MG63 (cell line): ENCODE measurements around the gene IQGAP2. TPM values are rescaled to one million over a fixed set of nuclear protein-coding genes. Genes with fewer than 3 reads are reported as not detected.
A peak's percentile ranks its signal among the peaks of the same experiment; 100 is the strongest.

Source experiments
- DNase-seq: peaks from one replicate; pipeline ENCODE4 v3.0.0-alpha.2; 2020
- H3K27me3 ChIP-seq: fragments of 250-450 bp; sonication (Bioruptor Pico); 2 replicates; pipeline ENCODE4 v1.5.1; 2020; ENCODE audit warnings: mild to moderate bottlenecking, moderate library complexity
- H3K36me3 ChIP-seq: fragments of 250-450 bp; sonication (Bioruptor Pico); 2 replicates; pipeline ENCODE4 v1.5.1; 2020; ENCODE audit warnings: mild to moderate bottlenecking, moderate library complexity
- H3K4me3 ChIP-seq: fragments of 250-450 bp; sonication (Bioruptor Pico); 2 replicates; pipeline ENCODE4 v1.5.1; 2020; ENCODE audit warnings: mild to moderate bottlenecking, moderate library complexity
- H3K9me3 ChIP-seq: fragments of 250-450 bp; sonication (Bioruptor Pico); 2 replicates; pipeline ENCODE4 v1.5.1; 2020; ENCODE audit warnings: mild to moderate bottlenecking, moderate library complexity
- total RNA-seq: library from RNA; depleted of rRNA; stranded (reverse); fragments of >200 nt; shearing (Covaris generic); gene quantifications from 2 replicates; pipeline ENCODE4 v1.2.3, GENCODE V29; 2014; ENCODE audit warnings: low replicate concordance

Gene IQGAP2
- total RNA-seq, 1 experiment from 2014 or later, result 12.3 TPM

GRCh38 chr5:76692274-76692540, 289.1 kb downstream of the IQGAP2 start:
- Histone ChIP-seq H3K36me3 (no peaks in the 10 kb centered on the region), H3K9me3 (no peaks in the 10 kb centered on the region), H3K27me3 (no peaks in the 10 kb centered on the region), H3K4me3 (no peak overlapping the region)
- DNase-seq, result no peak

GRCh38 chr5:76692651-76693050, 289.6 kb downstream of the IQGAP2 start:
- no peaks in the 10 kb centered on the region for H3K9me3 ChIP-seq
- H3K36me3 ChIP-seq, result no peaks in the 10 kb centered on the region
- no peaks in the 10 kb centered on the region for H3K27me3 ChIP-seq
- no peak for DNase-seq
- no peak overlapping the region for H3K4me3 ChIP-seq

- Histone ChIP-seq H3K4me3 (no peak overlapping the region), H3K9me3 (no peaks in the 10 kb centered on the region), H3K36me3 (no peaks in the 10 kb centered on the region), H3K27me3 (no peaks in the 10 kb centered on the region)
- no peak for DNase-seq
Measured at GRCh38 chr5:76693141-76693540, 290.1 kb downstream of the IQGAP2 start.

- no peaks in the 10 kb centered on the region for H3K9me3 ChIP-seq
- DNase-seq, result no peak
- H3K36me3 ChIP-seq, result no peaks in the 10 kb centered on the region
- no peaks in the 10 kb centered on the region for H3K27me3 ChIP-seq
- H3K4me3 ChIP-seq, result no peak overlapping the region
Measured at GRCh38 chr5:76694317-76694716, 291.2 kb downstream of the IQGAP2 start.

GRCh38 chr5:76695346-76695745, 292.3 kb downstream of the IQGAP2 start:
- Histone ChIP-seq H3K9me3 (no peaks in the 10 kb centered on the region), H3K36me3 (no peaks in the 10 kb centered on the region), H3K27me3 (no peaks in the 10 kb centered on the region), H3K4me3 (no peak overlapping the region)
- no peak for DNase-seq

GRCh38 chr5:76696251-76696650, 293.2 kb downstream of the IQGAP2 start:
- no peak for DNase-seq
- H3K9me3 ChIP-seq, result no peaks in the 10 kb centered on the region
- H3K4me3 ChIP-seq, result no peak overlapping the region
- no peaks in the 10 kb centered on the region for H3K27me3 ChIP-seq
- no peaks in the 10 kb centered on the region for H3K36me3 ChIP-seq

GRCh38 chr5:76697670-76698069, 294.6 kb downstream of the IQGAP2 start:
- no peak overlapping the region for H3K4me3 ChIP-seq
- no peaks in the 10 kb centered on the region for H3K27me3 ChIP-seq
- H3K36me3 ChIP-seq, result no peaks in the 10 kb centered on the region
- DNase-seq, result no peak
- H3K9me3 ChIP-seq, result no peaks in the 10 kb centered on the region

GRCh38 chr5:76700571-76700970, 297.5 kb downstream of the IQGAP2 start:
- Histone ChIP-seq H3K4me3 (no peak overlapping the region), H3K36me3 (no peaks in the 10 kb centered on the region), H3K9me3 (no peaks in the 10 kb centered on the region), H3K27me3 (no peaks in the 10 kb centered on the region)
- DNase-seq, result no peak

GRCh38 chr5:76701298-76701697, 298.2 kb downstream of the IQGAP2 start:
- Histone ChIP-seq H3K27me3 (no peaks in the 10 kb centered on the region), H3K9me3 (no peaks in the 10 kb centered on the region), H3K4me3 (no peak overlapping the region), H3K36me3 (no peaks in the 10 kb centered on the region)
- peak; percentile 79 for DNase-seq

GRCh38 chr5:76703707-76704106, 300.6 kb downstream of the IQGAP2 start:
- H3K4me3 ChIP-seq, result no peak overlapping the region
- DNase-seq, result no peak
- no peaks in the 10 kb centered on the region for H3K27me3 ChIP-seq
- no peaks in the 10 kb centered on the region for H3K9me3 ChIP-seq
- H3K36me3 ChIP-seq, result no peaks in the 10 kb centered on the region

- no peak overlapping the region for H3K4me3 ChIP-seq
- DNase-seq, result no peak
- no peaks in the 10 kb centered on the region for H3K36me3 ChIP-seq
- no peaks in the 10 kb centered on the region for H3K27me3 ChIP-seq
- no peaks in the 10 kb centered on the region for H3K9me3 ChIP-seq
Measured at GRCh38 chr5:76704131-76704663, 301.1 kb downstream of the IQGAP2 start.

- H3K36me3 ChIP-seq, result no peaks in the 10 kb centered on the region
- no peaks in the 10 kb centered on the region for H3K27me3 ChIP-seq
- H3K9me3 ChIP-seq, result no peaks in the 10 kb centered on the region
- no peak overlapping the region for H3K4me3 ChIP-seq
- no peak for DNase-seq
Measured at GRCh38 chr5:76705574-76705973, 302.5 kb downstream of the IQGAP2 start.

- no peak for DNase-seq
- Histone ChIP-seq H3K27me3 (no peaks in the 10 kb centered on the region), H3K36me3 (no peaks in the 10 kb centered on the region)
Measured at GRCh38 chr5:76709762-76710161, 306.7 kb downstream of the IQGAP2 start.

GRCh38 chr5:76710991-76711390, 307.9 kb downstream of the IQGAP2 start:
- DNase-seq, result no peak
- H3K36me3 ChIP-seq, result no peaks in the 10 kb centered on the region
- no peaks in the 10 kb centered on the region for H3K27me3 ChIP-seq
- H3K4me3 ChIP-seq, result no peak overlapping the region
- no peaks in the 10 kb centered on the region for H3K9me3 ChIP-seq

More at GRCh38 chr5:76709762-76710161, 306.7 kb downstream of the IQGAP2 start:
- Histone ChIP-seq H3K4me3 (no peak overlapping the region), H3K9me3 (no peaks in the 10 kb centered on the region)

GRCh38 chr5:76714751-76715485, 311.8 kb downstream of the IQGAP2 start:
- H3K4me3 ChIP-seq, result peak overlapping the region; percentile 81
- DNase-seq, result no peak

GRCh38 chr5:76715486-76715735, 312.3 kb downstream of the IQGAP2 start:
- no peaks in the 10 kb centered on the region for H3K36me3 ChIP-seq
- no peaks in the 10 kb centered on the region for H3K27me3 ChIP-seq
- H3K4me3 ChIP-seq, result peak overlapping the region; percentile 81
- DNase-seq, result no peak
- H3K9me3 ChIP-seq, result no peaks in the 10 kb centered on the region

More at GRCh38 chr5:76714751-76715485, 311.8 kb downstream of the IQGAP2 start:
- Histone ChIP-seq H3K9me3 (no peaks in the 10 kb centered on the region), H3K27me3 (no peaks in the 10 kb centered on the region), H3K36me3 (no peaks in the 10 kb centered on the region)

- peak; percentile 65 for DNase-seq
- peak within 1 kb of the TSS; percentile 81 for H3K4me3 ChIP-seq
- no peaks in the 10 kb centered on the region for H3K27me3 ChIP-seq
- no peaks in the 10 kb centered on the region for H3K9me3 ChIP-seq
- H3K36me3 ChIP-seq, result no peaks in the 10 kb centered on the region
Measured at GRCh38 chr5:76715736-76716455, 312.8 kb downstream of the IQGAP2 start, which contains the start of gene F2R. Gene F2R, plus strand, starts transcription at chr5:76716126. Its CDS starts 182 bp downstream, at chr5:76716308.
